IPS-20b (cell line): Measurements from ENCODE around the gene LRRC8B.

ENCODE experiments used
- H3K27ac ChIP-seq: one replicate; pipeline ENCODE4 v1.5.1; 2013; ENCODE audit warnings: low read length
- H3K27me3 ChIP-seq: 2 replicates; pipeline ENCODE4 v1.6.1; 2013; ENCODE audit warnings: mild to moderate bottlenecking, low read length, inconsistent platforms; ENCODE audit not compliant: insufficient read depth
- H3K36me3 ChIP-seq: 2 replicates; pipeline ENCODE4 v1.6.1; 2013; ENCODE audit warnings: low read depth, mild to moderate bottlenecking, inconsistent platforms, low read length, moderate library complexity; ENCODE audit not compliant: insufficient read depth
- H3K4me1 ChIP-seq: 2 replicates; pipeline ENCODE4 v1.6.1; 2013; ENCODE audit warnings: mild to moderate bottlenecking, control low read depth, inconsistent platforms, low read length, moderate library complexity; ENCODE audit not compliant: insufficient read depth
- H3K4me3 ChIP-seq: 2 replicates; pipeline ENCODE4 v1.5.1; 2013; ENCODE audit warnings: mild to moderate bottlenecking, low read length, inconsistent platforms
- H3K9ac ChIP-seq: 2 replicates; pipeline ENCODE4 v1.6.1; 2013; ENCODE audit warnings: low read depth, mild to moderate bottlenecking, inconsistent platforms, low read length, moderate library complexity
- H3K9me3 ChIP-seq: 2 replicates; pipeline ENCODE4 v1.6.1; 2013; ENCODE audit warnings: mild to moderate bottlenecking, low read depth, low read length, inconsistent platforms; ENCODE audit not compliant: insufficient read depth

Gene LRRC8B

DNA sequence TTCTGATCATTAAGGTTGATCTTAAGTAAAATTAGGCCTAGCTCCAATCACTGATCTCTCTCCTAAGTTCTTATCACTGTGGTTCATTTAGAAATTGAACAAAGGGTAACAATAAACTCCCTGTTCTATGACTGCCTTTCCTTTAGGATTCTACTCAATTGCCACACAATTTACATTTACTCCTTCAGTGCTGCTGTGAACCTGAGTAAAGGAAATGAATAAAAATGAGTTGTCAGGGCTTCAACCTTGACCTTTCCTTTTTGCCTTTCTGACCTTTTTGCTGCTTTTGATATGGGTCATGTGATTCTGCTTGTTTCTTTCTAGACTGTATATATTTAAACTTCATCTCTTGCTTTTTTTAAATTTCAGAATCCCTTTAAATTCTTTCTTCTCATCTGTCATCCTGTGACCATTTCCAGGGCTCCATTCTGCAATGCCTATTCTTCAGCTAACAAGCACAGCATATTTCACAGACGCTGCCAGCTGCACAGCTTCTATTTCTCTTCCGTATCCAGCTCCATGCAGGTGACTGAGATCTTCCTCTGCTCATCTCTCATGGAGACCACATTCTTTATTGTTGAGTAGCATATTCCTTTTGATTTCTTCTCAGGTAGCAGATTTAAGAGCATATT lies 3.2 kb downstream of the LRRC8B start:
- peaks cover 41% of the 10 kb centered on the region for H3K4me1 ChIP-seq
- peak overlapping the region; percentile 14; the same call in 1 of the 2 replicates for H3K4me3 ChIP-seq
- H3K27ac ChIP-seq: no peak overlapping the region
- no peak overlapping the region for H3K9ac ChIP-seq
- H3K36me3 ChIP-seq: peaks cover 4% of the 10 kb centered on the region; the same call in 1 of the 2 replicates
- no peaks in the 10 kb centered on the region for H3K9me3 ChIP-seq
- H3K27me3 ChIP-seq: no peaks in the 10 kb centered on the region

GRCh38 chr1:89528382-89528780 lies 3.8 kb downstream of the LRRC8B start:
- Histone ChIP-seq H3K4me3 (no peak overlapping the region), H3K9ac (no peak overlapping the region), H3K4me1 (peaks cover 39% of the 10 kb centered on the region), H3K36me3 (peaks cover 4% of the 10 kb centered on the region; the same call in 1 of the 2 replicates), H3K27me3 (no peaks in the 10 kb centered on the region), H3K9me3 (no peaks in the 10 kb centered on the region), H3K27ac (no peak overlapping the region)

GRCh38 chr1:89529196-89529595 lies 4.6 kb downstream of the LRRC8B start:
- no peak overlapping the region for H3K9ac ChIP-seq
- H3K9me3 ChIP-seq: no peaks in the 10 kb centered on the region
- H3K27me3 ChIP-seq: no peaks in the 10 kb centered on the region
- H3K27ac ChIP-seq: no peak overlapping the region
- peaks cover 32% of the 10 kb centered on the region for H3K4me1 ChIP-seq
- no peak overlapping the region for H3K4me3 ChIP-seq
- peaks cover 4% of the 10 kb centered on the region; the same call in 1 of the 2 replicates for H3K36me3 ChIP-seq

- H3K36me3 ChIP-seq: peaks cover 4% of the 10 kb centered on the region; the same call in 1 of the 2 replicates
- peaks cover 32% of the 10 kb centered on the region for H3K4me1 ChIP-seq
- no peak overlapping the region for H3K27ac ChIP-seq
- no peaks in the 10 kb centered on the region for H3K27me3 ChIP-seq
- H3K9me3 ChIP-seq: no peaks in the 10 kb centered on the region
- peak overlapping the region; percentile 41; the same call in 1 of the 2 replicates for H3K4me3 ChIP-seq
- H3K9ac ChIP-seq: no peak overlapping the region; the same call in 1 of the 2 replicates
Measured at GRCh38 chr1:89530444-89531089, 5.9 kb downstream of the LRRC8B start.

GRCh38 chr1:89531480-89532139 lies 7.0 kb downstream of the LRRC8B start:
- H3K4me1 ChIP-seq: peaks cover 29% of the 10 kb centered on the region
- no peaks in the 10 kb centered on the region for H3K27me3 ChIP-seq
- H3K9ac ChIP-seq: no peak overlapping the region; the same call in 1 of the 2 replicates
- no peaks in the 10 kb centered on the region for H3K9me3 ChIP-seq
- no peak overlapping the region for H3K27ac ChIP-seq
- no peak overlapping the region; the same call in 1 of the 2 replicates for H3K4me3 ChIP-seq
- H3K36me3 ChIP-seq: peaks cover 4% of the 10 kb centered on the region; the same call in 1 of the 2 replicates

- Histone ChIP-seq H3K27ac (no peak overlapping the region), H3K4me3 (no peak overlapping the region), H3K27me3 (no peaks in the 10 kb centered on the region), H3K9me3 (no peaks in the 10 kb centered on the region), H3K36me3 (peaks cover 4% of the 10 kb centered on the region; the same call in 1 of the 2 replicates), H3K4me1 (peaks cover 24% of the 10 kb centered on the region), H3K9ac (no peak overlapping the region)
Measured at GRCh38 chr1:89532228-89532627, 7.6 kb downstream of the LRRC8B start.

DNA sequence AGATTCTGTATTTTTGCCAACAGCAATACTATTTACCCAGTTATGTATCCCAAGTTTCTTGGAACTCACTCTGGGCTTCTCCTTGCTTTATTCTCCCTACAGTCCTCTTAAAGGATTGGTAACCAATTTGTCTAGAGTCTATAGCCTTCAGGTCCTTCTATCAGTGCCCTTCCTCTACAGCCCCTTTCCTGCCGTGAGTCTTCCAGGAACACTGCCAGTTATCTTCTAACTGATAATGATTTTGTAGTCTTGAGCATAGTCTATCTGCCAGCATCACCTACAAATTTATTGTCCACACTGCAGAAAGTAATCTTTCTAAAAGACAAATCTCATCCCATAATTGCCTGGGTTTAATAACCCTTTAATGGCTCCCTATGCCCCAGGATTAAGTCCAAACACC lies 8.2 kb downstream of the LRRC8B start:
- Histone ChIP-seq H3K9me3 (no peaks in the 10 kb centered on the region), H3K4me3 (no peak overlapping the region), H3K9ac (no peak overlapping the region), H3K27me3 (no peaks in the 10 kb centered on the region), H3K36me3 (peaks cover 4% of the 10 kb centered on the region; the same call in 1 of the 2 replicates), H3K27ac (no peak overlapping the region), H3K4me1 (peaks cover 20% of the 10 kb centered on the region)

DNA sequence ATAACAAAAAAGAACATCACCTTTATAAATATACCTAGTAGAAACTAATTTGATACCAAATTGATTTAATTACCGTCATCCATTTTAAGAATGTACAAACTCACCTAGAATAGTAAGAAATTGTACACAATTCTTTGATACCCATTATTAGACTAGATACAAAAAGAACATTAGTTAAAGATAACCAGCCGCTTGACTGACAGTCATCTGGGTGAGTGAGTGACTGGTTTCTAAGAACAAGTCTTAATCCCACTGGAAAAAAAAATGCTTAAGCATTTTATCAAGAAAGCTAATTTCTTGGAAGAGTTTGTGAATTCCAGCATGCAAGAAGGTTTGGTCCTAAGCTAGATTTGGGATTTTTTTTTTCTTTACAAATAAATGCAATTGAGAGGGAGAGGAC lies 10.9 kb downstream of the LRRC8B start:
- Histone ChIP-seq H3K27ac (no peak overlapping the region), H3K27me3 (no peaks in the 10 kb centered on the region), H3K9me3 (no peaks in the 10 kb centered on the region), H3K36me3 (no peaks in the 10 kb centered on the region), H3K9ac (no peak overlapping the region), H3K4me3 (no peak overlapping the region), H3K4me1 (peaks cover 10% of the 10 kb centered on the region)

GRCh38 chr1:89536555-89537341 lies 12.1 kb downstream of the LRRC8B start:
- no peaks in the 10 kb centered on the region for H3K4me1 ChIP-seq
- no peaks in the 10 kb centered on the region for H3K36me3 ChIP-seq
- H3K27ac ChIP-seq: no peak overlapping the region
- H3K9me3 ChIP-seq: no peaks in the 10 kb centered on the region
- H3K9ac ChIP-seq: no peak overlapping the region
- H3K27me3 ChIP-seq: no peaks in the 10 kb centered on the region
- no peak overlapping the region for H3K4me3 ChIP-seq

- Histone ChIP-seq H3K9me3 (no peaks in the 10 kb centered on the region), H3K27ac (no peak overlapping the region), H3K4me1 (no peaks in the 10 kb centered on the region), H3K36me3 (no peaks in the 10 kb centered on the region), H3K27me3 (no peaks in the 10 kb centered on the region), H3K9ac (no peak overlapping the region), H3K4me3 (no peak overlapping the region)
Measured at GRCh38 chr1:89538361-89538760, 13.7 kb downstream of the LRRC8B start.

DNA sequence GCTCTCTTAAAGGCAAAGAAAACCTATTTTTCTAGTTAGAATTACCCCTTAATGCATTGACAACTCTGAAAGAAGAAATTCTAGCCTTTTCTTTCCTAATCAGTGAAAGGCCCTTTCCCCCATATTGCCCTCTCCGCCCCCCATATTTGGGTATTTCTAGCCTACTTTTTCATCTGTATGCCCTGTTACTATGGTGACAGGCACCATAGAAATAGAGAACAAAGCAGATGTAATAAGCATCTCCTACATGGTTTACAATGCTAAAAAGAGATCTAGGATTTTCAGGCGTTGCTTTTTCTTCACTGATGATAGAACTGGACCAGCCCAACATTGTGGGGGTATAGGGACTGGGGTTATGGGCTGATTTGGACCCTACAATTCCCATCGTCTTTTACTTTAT lies 14.5 kb downstream of the LRRC8B start:
- H3K9me3 ChIP-seq: no peaks in the 10 kb centered on the region
- H3K36me3 ChIP-seq: no peaks in the 10 kb centered on the region
- H3K27ac ChIP-seq: no peak overlapping the region
- no peaks in the 10 kb centered on the region for H3K27me3 ChIP-seq
- no peak overlapping the region for H3K4me3 ChIP-seq
- no peak overlapping the region for H3K9ac ChIP-seq
- no peaks in the 10 kb centered on the region for H3K4me1 ChIP-seq
